NK-92 (cell line): Measurements from ENCODE around the gene UBAC2.

ENCODE experiments used
- DNase-seq: peaks from one replicate; lab custom pipeline; 2025; ENCODE audit not compliant: unreplicated experiment; lab: John Stamatoyannopoulos, UW

UBAC2 gene

DNA sequence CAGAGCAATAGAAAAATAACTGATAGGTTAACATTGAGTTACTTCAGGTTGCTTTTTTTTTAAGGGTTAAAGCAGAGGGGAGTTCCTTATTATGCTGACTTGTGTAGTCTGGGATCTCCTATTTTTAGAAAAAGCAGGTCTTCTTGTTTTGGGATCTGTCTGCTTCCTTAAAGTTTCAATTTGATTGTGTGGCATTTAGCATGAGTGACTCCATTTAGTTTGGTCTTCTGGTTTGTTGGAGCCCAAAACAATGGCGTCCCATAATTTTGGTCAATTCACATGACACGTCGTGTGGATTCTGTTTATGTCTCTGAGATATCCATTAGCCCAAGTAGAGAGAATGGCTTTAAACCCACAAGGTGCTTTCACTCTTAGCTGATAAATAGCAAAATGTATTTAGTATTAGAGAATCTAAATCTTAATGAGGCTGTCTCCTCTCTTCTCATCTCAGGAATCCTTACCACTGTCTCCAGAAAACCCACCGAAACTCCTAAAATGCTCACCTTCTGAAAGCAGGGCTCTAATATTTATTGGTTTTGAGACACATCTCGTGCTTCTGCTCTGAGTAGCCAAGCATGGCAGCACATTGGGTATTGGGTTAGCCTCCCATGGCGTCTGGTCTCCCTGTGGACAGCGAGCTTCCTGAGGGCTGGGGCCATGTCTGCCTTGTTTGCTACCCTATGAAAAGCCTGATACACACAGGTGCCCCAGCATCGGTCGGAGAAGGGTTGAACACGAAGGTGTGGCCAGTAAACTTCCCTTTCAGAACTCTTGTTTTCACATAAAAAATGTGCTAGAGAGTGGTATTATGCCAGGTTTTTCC lies 173.7 kb downstream of the UBAC2 start:
- no peak for DNase-seq

DNA sequence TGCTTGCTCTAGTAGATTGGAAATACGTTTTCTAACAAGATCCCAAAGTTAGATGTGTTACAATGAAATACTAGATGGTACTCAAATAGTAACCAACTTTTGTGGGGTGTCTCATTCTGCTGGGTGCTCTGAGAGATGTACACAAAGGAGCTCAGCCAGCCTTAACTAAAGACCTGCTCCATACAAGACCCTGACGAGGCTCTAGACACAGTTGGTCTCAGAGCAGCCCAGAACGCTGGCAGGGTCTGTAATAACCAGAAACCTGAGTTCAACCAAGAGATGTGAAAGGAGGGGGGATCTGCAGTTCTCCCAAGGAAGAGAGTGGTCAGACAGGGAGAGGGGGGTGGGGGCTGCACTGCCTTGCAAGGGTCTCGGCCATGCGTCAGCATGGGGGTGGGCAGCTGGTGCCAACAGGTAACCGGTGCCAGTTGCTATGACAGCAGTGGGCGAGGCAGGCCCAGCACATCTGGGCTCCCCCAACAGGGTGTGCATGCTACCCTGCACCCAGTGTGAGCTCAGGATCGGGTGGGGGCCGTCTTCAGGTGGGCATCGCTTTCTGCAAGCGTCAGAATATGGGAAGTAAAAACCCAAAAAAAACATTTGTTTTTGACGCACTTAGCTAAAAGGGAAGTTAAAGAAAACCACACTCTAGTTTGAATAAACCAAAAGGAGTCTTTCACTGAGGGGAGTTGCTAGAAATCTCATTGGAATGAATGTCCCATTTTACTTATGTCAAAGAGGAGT lies 174.5 kb downstream of the UBAC2 start:
- no peak for DNase-seq

DNA sequence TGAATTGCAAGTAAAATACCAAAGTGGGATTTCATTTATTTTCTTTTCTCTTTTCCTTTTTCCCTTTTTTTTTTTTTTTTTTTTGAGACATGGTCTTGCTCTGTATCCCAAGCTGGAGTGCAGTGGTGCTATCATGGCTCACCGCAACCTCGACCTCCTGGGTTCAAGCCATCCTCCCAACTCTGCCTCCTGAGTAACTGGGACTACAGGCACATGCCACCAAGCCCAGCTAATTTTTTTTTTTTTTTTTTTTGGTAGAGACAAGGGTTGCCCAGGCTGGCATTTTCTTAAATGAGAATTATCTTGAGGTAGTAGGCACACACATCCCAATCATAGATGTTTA lies 175.1 kb downstream of the UBAC2 start:
- DNase-seq, result no peak

DNA sequence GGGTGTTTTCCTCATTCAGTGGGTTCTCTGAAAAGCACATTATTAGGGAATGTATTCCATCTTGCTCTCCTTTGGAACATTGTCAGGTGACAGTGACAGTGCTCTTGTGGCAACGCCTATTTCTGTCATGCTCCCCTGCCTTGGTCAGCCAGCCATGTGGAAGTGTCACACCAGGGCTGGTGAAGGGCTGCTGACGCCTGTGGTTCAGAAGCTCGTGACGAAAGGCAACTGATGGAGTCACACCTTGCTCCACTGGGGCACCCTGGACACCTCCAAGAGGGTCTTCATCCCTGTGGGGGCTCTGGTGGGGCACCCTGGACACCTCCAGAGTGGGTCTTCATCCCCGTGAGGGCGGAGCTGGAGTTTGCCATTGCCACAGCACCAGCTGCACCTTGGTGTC lies 175.5 kb downstream of the UBAC2 start:
- DNase-seq, result no peak

DNA sequence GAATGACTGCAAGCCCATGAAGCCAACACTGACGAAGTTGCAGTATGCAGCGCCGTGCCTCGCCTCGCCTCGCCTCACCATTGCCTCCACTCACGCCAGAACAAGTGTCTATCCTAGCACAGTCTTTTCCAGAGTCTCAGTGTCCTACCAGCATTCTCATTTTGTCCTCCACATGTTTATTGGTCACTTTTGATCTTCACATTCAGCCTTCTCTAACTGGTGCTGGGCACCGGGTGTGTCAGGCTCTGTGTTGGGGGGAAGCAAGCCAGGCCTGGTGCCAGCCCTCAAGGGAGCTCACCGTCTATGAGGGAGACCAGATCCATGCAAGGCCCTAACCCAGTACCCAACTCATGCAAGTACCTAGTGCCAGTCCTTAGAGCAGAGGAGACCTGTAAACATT lies 176.3 kb downstream of the UBAC2 start:
- no peak for DNase-seq

DNA sequence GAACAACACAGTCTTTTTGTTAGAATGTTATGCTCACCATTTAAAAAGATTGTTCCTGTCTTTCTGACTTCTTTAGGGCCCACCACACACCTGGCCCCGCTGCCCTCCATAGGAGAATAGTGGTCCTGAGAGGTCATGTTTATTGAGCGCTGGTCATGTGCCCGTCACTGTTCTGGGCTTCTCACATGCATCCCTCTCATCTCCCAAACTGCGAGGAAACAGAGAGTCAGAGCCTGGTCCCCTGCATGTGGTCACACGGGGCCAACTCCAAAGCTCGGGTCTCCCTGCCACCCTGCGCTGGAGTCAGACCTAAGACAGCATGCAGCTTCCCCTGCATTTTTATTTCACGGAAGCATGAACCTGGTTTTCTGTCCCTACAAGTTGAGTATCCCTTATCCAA lies 177.0 kb downstream of the UBAC2 start:
- DNase-seq, result no peak

DNA sequence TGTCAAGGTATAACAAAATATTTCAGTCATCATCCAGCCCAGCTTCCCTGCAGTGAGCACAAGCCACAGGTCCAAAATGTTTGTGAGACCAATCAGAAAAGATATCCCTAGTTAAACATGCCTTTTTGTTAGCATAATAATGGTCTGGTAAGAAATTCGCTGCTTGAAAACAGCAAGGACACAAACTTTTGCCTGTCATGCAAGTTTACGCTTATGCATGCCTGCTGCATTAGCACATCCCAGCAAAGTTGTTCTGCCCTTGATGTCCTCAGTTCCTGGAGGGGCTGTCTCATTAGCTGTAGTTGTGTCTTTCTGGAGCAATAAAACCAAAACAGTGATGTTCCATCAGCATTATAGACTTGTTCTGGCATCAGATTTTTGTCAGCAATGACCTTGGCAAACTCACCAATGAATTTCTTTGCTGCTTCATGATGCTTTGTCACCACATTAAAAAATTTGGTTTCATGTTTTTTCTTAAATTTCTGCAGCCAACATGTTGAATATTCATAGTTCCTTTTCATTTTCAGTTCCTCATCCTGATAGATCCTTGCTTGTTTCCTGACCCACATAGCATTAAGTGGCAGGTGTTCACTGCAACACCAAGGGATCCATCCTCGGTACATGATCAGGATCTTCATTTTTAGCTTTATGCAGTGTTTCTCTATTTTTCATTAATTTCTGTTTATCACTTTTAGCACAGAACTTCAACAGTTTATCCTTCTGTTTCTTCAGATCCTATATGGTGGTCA lies 178.5 kb downstream of the UBAC2 start:
- no peak for DNase-seq

DNA sequence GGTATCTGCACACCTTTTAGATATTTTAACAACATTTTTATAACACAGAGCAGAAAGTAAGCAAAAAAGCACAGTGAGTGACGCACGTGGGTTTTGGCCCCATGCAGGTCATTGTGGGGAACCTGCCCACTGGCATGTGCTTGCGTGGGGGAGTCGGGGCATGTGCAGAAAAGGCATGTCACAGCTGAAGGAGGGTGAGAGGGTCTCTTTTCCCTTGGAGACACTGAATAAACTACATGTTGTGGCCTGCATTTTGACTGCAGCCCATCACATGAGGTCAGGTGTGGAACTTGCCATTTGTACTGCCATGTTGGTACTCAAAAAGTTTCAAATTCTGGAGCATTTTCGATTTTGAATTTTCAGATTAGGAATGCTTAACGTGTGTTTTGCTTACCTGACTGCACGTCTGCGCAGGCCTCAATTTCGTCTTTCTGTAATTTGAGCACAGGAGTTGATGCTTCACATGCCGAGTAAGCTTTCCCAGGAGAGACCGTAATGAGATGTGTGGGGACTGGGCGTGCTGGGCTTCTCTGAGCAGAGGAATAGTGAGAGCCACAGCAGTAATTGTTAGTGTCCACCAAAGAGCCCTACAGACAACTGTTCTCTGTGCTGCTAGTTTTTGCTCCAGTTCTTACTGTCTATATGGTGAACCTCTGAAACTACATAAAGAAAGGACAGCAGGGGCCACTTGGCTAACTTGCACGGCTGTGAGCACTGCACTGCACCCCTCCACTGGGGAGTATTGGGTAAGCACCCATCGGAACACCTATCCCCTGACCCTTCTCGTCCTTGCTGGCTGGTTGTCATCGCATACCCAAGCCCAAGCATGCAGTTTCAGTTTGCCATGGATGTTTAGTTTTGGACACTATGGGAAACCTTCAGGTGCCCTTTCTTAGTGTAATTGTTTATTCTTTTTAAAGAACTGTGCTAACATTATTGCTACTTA lies 179.5 kb downstream of the UBAC2 start:
- no peak for DNase-seq

DNA sequence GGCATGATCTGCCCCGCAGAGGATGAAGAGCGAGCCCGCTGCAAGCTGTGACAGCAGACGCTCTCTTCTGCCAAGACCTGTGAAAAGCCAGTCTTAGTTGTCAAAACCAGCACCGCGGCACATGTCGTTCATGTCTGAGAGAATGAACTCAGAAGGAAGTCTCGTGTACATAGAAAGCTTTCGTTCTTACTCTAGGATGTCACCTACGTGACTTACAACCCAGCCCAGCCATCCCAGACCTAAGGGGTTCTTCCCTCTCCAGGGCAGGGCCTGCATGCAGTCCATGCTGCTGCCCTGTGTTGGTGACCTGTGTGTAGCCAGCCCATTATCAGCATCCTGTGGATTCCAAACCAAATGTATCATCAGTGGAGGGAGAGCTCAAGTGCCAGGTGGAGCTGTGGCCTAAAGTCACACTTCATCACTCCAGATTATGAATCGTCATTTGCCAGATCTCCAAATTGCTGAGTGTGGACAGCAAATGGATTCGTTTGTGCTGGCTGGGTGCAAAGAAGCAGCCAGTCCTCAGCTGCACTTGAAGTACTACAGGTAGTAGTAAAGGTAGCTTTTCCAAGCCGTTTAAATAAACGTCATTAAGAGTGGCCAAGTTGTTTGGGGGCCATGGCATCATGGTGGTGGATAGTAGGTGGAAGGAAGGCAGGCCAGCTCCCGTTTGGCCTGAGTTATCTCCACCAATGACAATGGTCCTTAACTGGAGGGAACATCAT lies 180.4 kb downstream of the UBAC2 start:
- DNase-seq, result no peak

DNA sequence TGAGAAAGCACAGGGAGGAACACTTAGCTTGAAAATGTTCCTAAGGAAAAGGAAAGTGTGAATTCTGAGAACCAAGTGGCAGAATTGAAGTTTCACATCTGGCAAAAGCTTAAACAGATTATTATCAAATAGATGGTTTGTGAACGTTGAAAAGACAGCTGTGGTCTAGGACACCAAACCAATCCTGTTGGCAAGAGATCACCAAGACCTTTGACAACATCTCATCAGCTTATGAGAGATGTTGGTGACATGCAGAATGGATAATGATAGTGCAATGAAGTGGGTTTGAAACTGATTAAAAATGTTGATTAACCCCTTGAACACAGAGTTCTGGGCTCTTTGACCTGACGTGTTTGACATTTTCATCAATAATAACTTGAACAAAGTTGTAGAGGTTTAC lies 181.1 kb downstream of the UBAC2 start:
- DNase-seq, result no peak

DNA sequence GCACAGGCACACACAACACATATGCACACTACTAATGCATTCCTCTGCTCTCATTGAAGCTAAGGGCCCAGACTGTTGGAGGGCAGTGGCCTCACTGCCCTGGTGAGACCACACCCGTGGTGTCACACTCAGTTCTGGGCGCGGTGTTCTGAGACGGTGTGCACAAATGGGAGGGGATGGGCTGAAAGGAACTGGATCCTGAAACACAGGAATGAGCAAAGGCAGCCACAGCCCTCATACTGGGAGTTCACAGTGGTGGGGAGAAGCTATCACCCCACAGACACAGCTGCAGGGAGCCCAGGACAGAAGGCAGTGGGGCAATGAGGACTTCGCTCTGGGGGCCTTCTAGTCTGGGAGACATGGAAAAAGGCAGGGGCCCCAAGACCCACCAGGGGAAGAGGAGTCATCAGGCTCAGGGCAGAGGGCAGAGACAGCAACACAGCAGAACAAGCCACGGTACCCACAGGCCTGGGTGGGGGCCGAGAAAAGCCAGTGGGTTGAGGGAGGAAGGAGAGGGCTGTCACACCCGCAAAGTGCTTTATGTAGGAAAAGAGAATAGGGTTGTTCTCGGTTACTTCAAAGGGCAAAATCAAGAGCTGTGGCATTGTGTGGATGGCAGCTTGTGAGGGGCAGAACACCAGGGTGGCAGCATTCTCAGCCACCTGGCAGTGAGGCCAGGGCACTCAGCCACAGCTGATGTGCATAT lies 181.9 kb downstream of the UBAC2 start:
- no peak for DNase-seq

DNA sequence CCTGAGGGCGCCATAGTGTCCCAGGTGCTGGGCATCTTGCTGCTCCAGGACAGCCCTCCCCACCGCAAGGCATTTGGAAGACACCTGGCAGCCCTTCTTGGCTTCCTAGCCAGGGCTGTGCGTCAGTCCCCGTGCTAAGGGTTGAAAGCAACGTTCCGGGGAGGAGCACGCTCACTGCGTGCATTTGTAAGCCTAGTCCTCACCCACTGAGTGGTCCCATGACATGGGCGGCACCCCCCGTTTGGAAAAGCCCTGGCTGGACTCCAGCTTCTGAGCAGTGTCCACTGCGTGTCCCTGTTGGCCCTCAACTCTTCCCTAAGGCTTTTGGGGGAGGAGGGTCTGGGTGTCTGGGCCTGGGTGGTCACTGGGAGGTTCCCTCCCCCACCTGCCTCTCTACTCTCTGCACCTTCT lies 182.9 kb downstream of the UBAC2 start:
- DNase-seq, result no peak

DNA sequence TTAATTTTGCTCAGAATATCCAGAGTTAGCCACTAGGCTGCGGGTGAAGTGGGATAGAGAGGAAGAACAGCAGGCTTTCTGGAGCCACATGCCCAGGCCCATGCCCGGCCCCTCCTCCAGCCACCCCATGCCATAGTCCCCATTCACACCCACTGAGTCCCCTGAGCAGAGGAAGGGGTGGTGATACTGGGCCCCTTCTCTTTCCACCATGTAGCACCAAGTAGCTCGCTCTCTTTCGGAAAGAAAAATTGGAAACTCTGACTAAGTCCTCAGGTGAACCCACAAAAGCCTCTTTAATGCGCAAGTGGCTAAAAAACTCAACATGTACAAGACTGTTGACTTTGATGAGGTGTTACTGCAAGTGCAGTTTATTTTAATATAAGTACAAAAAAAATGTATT lies 183.3 kb downstream of the UBAC2 start:
- DNase-seq, result no peak

DNA sequence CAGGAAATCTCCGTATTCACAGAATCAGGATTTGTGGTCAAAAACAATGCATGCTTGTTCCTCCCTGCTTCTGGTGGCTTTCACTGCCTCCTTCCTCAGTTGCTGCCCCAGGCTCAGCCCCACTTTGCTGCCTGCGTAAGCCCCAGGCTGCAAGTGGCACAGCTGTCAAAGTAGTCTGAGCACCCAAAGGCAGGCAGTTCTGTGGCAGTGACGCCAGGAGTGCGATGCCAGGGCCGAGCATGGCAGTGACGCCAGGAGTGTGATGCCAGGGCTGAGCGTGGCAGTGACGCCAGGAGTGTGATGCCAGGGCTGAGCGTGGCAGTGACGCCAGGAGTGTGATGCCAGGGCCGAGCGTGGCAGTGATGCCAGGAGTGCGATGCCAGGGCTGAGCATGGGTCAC lies 183.8 kb downstream of the UBAC2 start:
- no peak for DNase-seq

DNA sequence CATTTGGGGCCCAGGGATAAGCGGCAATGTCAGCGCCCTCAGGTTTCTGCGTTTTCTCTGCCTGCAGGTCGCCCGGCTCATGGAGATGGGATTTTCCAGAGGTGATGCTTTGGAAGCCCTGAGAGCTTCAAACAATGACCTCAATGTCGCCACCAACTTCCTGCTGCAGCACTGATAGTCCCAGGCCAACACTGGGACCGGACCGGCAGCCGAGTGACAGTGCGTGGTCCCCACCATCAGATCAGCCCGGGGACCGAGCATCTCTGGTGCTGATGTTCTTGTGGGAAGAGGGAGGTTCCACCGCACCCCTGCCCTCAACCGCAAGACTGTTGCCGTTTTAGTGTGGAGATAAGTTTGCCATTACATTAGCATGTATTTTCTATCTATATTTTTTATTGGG lies 184.5 kb downstream of the UBAC2 start:
- no peak for DNase-seq

DNA sequence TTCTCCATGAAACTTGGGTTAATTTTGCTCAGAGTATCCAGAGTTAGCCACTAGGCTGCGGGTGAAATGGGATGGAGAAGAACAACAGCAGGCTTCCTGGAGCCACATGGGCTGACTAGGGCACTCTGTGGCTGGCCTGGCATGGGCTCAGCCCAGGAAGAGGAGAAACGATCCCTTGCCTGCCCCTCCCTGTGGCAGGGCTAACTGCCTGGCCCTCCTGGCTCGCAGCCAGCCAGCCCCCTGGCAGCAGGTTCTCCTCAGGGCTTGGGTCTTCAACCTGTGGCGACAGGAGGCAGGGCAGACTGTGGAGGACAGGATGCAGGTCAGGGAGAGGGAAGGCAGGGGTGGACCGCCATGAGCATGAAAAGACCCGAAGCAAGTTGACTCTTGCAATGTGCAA lies 185.3 kb downstream of the UBAC2 start:
- no peak for DNase-seq

DNA sequence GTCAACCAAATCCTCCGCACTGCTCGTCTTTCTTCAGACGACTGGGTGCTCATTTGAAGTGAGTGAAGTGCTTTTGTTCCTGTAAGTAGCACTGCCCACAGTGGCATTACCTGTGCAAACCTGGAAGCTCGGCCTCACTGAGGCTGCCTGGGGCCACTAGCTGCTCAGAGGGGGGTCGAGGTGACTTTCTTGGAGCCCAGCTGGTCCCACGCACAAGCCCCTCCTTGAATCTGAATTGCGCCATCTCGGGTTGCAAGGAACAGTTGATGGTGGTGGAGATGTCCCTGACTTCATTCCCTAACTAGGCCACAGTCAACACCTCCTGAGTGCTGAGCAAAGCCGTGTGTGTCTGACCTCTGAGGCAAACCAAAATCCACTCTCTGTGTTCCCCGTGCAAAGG lies 185.8 kb downstream of the UBAC2 start:
- DNase-seq, result no peak

DNA sequence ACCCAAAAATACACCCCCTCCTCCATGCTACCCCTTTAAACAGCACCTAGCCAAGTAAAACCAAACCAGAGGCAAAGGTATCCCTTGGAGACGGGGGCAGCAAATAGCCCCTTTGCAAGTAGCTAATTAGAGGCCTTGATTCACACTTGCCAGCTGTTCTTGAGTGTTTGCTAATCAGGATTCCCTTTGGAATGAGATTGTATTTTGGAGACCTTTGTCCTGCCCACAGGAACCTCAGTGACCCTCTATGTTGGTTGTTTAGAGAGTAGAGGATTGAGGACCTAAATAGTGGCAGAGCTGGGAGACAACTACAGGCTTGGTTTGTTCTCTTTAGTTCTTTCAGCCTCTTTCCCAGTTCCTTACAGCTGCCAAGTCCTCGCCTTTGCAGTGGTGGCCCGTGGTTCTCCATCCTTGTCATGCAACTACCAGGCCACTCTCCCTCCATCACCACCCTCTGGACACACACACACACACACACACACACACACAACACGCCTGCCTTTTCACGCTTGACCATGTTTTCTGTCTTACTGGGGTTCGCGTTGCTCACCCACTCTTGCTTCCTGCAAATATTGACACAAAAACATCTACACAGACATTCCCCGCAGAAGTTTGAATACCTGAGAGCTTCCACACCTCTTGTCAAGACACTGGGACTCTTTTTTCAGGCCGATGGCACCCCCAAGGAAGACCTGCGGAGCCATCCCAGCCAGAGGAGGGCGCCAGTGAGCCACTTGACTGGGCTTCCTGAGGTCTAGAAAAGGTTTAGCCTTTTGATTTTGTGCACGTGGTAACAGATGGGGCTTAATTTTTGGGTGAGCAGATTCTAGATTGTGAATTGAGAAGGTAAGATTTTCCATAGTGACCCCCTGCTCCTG lies 186.5 kb downstream of the UBAC2 start:
- DNase-seq, result no peak
